Skeletal muscle satellite cell (primary cell): ENCODE data around the gene SKOR1.
A peak's percentile ranks its signal among the peaks of the same experiment; 100 is the strongest.

Experiments used
- H3K27me3 ChIP-seq: 2 replicates; pipeline ENCODE4 v1.7.0; 2013; ENCODE audit warnings: low read length; ENCODE audit not compliant: control insufficient read depth, insufficient read depth
- H3K36me3 ChIP-seq: 2 replicates; pipeline ENCODE4 v1.7.0; 2013; ENCODE audit warnings: mild to moderate bottlenecking, control low read depth, low read length; ENCODE audit not compliant: insufficient read depth
- H3K4me1 ChIP-seq: 2 replicates; pipeline ENCODE4 v1.7.0; 2013; ENCODE audit warnings: low read length; ENCODE audit not compliant: control insufficient read depth, insufficient read depth
- H3K4me2 ChIP-seq: 2 replicates; pipeline ENCODE4 v1.7.0; 2013; ENCODE audit warnings: mild to moderate bottlenecking, low read length
- H3K4me3 ChIP-seq: 2 replicates; pipeline ENCODE4 v1.7.0; 2013; ENCODE audit warnings: low read length
- H3K9ac ChIP-seq: 2 replicates; pipeline ENCODE4 v1.7.0; 2013; ENCODE audit warnings: mild to moderate bottlenecking, low read depth, low read length, moderate library complexity
- H3K9me3 ChIP-seq: replicated peaks from 2 replicates; pipeline ENCODE4 v1.7.0; 2013; ENCODE audit warnings: mild to moderate bottlenecking, control low read depth, low read length

Gene SKOR1

GRCh38 chr15:67829647-67830504 is 4.6 kb downstream of the SKOR1 start:
- no peak overlapping the region for H3K9ac ChIP-seq
- peaks cover 6% of the 10 kb centered on the region for H3K4me1 ChIP-seq
- H3K4me3 ChIP-seq = no peak overlapping the region
- peaks cover 4% of the 10 kb centered on the region for H3K9me3 ChIP-seq
- no peak overlapping the region for H3K4me2 ChIP-seq
- H3K27me3 ChIP-seq = peaks cover 62% of the 10 kb centered on the region
- no peaks in the 10 kb centered on the region for H3K36me3 ChIP-seq

GRCh38 chr15:67831363-67831762 is 6.1 kb downstream of the SKOR1 start:
- Histone ChIP-seq H3K4me2 (no peak overlapping the region), H3K4me3 (no peak overlapping the region), H3K9ac (no peak overlapping the region), H3K4me1 (no peaks in the 10 kb centered on the region), H3K9me3 (peaks cover under 1% of the 10 kb centered on the region), H3K27me3 (peaks cover 50% of the 10 kb centered on the region), H3K36me3 (no peaks in the 10 kb centered on the region)

DNA sequence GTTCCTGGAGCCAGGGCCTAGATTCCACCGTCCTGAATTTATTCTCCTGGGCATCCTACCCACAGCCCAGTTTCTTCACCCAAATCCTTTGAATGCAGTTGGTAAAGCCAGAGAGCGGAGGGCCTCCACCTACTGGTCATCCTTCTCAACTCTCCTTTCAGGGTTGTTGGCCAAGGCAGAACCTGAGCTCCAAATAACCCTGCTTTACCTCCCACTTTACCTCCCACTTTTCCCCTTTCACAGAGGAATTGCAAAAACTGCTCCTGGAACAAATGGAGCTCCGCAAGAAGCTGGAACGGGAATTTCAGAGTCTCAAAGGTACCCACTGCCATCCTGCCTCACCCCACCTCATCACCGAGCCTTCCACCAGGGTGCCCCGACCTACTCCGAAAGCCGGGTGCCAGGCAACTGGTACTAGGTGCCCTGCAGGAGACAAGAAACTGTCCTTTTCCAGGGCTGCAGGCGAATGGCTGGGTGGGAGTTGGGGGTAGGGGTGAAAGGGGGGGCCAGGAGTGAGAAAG is 6.8 kb downstream of the SKOR1 start:
- peaks cover 44% of the 10 kb centered on the region for H3K27me3 ChIP-seq
- H3K9ac ChIP-seq = no peak overlapping the region
- H3K9me3 ChIP-seq = no peaks in the 10 kb centered on the region
- H3K4me2 ChIP-seq = no peak overlapping the region
- H3K36me3 ChIP-seq = no peaks in the 10 kb centered on the region
- H3K4me1 ChIP-seq = no peaks in the 10 kb centered on the region
- H3K4me3 ChIP-seq = no peak overlapping the region

GRCh38 chr15:67832897-67833709 is 7.8 kb downstream of the SKOR1 start:
- H3K4me1 ChIP-seq = no peaks in the 10 kb centered on the region
- peak overlapping the region; percentile 63 for H3K4me3 ChIP-seq
- no peak overlapping the region for H3K9ac ChIP-seq
- peaks cover 42% of the 10 kb centered on the region for H3K27me3 ChIP-seq
- no peaks in the 10 kb centered on the region for H3K36me3 ChIP-seq
- H3K9me3 ChIP-seq = no peaks in the 10 kb centered on the region
- H3K4me2 ChIP-seq = peak overlapping the region; percentile 87

DNA sequence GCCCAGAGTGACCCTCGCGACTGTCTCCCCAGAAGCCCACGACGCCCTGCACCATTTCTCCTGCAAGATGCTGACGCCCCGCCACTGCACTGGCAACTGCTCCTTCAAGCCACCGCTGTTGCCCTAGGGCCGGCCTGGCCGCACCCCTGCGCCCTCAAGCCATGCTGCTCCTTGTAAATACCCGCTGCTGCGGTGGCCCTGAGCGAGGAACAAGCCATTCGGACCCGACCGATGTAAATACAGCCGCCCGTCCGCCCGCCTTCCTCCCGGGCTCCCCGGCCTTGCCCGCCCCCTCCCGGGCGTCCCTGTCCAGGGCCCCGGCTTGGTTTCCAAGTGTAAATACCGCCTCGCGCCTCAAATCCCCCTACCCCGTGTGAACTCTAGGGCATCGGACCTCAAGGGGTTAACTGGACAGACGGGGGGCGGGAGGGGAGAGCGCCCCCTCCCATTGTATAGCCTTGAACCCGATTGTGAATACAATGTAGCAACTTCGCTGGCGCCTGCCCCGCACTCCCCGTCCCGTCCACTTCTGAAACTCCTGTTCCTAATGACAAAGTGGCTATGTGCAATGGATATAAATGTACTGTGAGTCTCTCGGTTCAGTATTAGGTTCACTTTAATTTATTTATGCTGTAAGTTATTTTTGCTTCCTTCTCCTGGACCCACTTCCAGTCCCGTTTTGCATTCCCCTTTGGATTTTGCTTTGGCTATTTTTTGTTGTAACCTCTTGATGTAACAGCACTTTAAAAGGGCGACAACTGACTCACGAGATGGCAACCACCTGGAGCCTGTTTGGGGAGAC is 8.6 kb downstream of the SKOR1 start:
- Histone ChIP-seq H3K27me3 (peaks cover 34% of the 10 kb centered on the region), H3K9me3 (no peaks in the 10 kb centered on the region), H3K4me3 (peak overlapping the region; percentile 63), H3K9ac (no peak overlapping the region), H3K36me3 (no peaks in the 10 kb centered on the region), H3K4me2 (peak overlapping the region; percentile 87), H3K4me1 (peaks cover 6% of the 10 kb centered on the region)

- peaks cover 9% of the 10 kb centered on the region for H3K4me1 ChIP-seq
- H3K4me3 ChIP-seq = no peak overlapping the region
- H3K9ac ChIP-seq = no peak overlapping the region
- H3K9me3 ChIP-seq = no peaks in the 10 kb centered on the region
- peak overlapping the region; percentile 87 for H3K4me2 ChIP-seq
- peaks cover 31% of the 10 kb centered on the region for H3K27me3 ChIP-seq
- H3K36me3 ChIP-seq = no peaks in the 10 kb centered on the region
These were observed 9.4 kb downstream of the SKOR1 start for GRCh38 chr15:67834581-67835296.

GRCh38 chr15:67835297-67836133 is 10.2 kb downstream of the SKOR1 start:
- H3K4me3 ChIP-seq = no peak overlapping the region
- peaks cover 9% of the 10 kb centered on the region for H3K4me1 ChIP-seq
- H3K27me3 ChIP-seq = peaks cover 26% of the 10 kb centered on the region
- H3K36me3 ChIP-seq = no peaks in the 10 kb centered on the region
- H3K9ac ChIP-seq = no peak overlapping the region
- H3K9me3 ChIP-seq = no peaks in the 10 kb centered on the region
- no peak overlapping the region for H3K4me2 ChIP-seq

GRCh38 chr15:67836134-67836455 is 10.8 kb downstream of the SKOR1 start:
- Histone ChIP-seq H3K36me3 (no peaks in the 10 kb centered on the region), H3K4me3 (no peak overlapping the region), H3K9me3 (no peaks in the 10 kb centered on the region), H3K4me2 (no peak overlapping the region), H3K27me3 (peaks cover 22% of the 10 kb centered on the region), H3K4me1 (peaks cover 9% of the 10 kb centered on the region), H3K9ac (no peak overlapping the region)

- Histone ChIP-seq H3K4me1 (peaks cover 13% of the 10 kb centered on the region), H3K9ac (no peak overlapping the region), H3K4me3 (no peak overlapping the region), H3K36me3 (no peaks in the 10 kb centered on the region), H3K4me2 (no peak overlapping the region), H3K9me3 (no peaks in the 10 kb centered on the region), H3K27me3 (peaks cover 18% of the 10 kb centered on the region)
These were observed 11.2 kb downstream of the SKOR1 start for GRCh38 chr15:67836477-67836876.

DNA sequence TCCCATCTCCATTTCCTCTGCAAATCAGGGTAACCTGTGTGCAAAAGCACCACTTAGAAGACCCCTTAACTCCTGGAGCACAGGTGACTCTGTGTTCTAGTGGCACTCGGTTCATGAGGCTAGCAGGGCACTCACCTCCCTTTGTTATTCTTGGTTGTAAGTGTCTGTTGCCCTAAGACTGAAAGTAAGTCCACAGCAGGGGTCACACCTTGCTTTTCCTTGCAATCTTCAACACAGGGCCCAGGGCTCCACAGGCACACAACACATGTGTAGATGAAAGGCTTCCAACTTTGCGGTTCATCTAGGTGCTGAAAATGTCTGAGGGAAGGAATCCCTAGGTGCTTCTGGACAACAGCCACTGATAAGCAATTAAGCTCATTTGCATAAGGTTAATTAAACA is 11.6 kb downstream of the SKOR1 start:
- Histone ChIP-seq H3K27me3 (peaks cover 17% of the 10 kb centered on the region), H3K4me1 (peaks cover 14% of the 10 kb centered on the region), H3K4me2 (no peak overlapping the region), H3K9me3 (no peaks in the 10 kb centered on the region), H3K4me3 (no peak overlapping the region), H3K36me3 (no peaks in the 10 kb centered on the region), H3K9ac (no peak overlapping the region)
